HepG2 (cell line): ENCODE results near the gene ANKS1B. TPM values are rescaled to one million over a fixed set of nuclear protein-coding genes. Genes with fewer than 3 reads are reported as not detected.

ENCODE experiments used
- HBP1 ChIP-seq: IDR thresholded peaks from 2 replicates; pipeline ENCODE4 v1.6.1; 2016; ENCODE audit warnings: low read depth, control low read depth
- IRF2 ChIP-seq: IDR thresholded peaks from 2 replicates; pipeline ENCODE4 v1.6.1; 2018; ENCODE audit warnings: missing genetic modification reagents, missing compliant biosample characterization
- MTF2 ChIP-seq: sonication (generic); formaldehyde crosslinking; IDR thresholded peaks from 2 replicates; pipeline ENCODE4 v1.5.0; 2020; ENCODE audit warnings: missing genetic modification reagents, borderline replicate concordance
- POLR2G ChIP-seq: fragments of 200-400 bp; formaldehyde crosslinking; IDR thresholded peaks from 2 replicates; pipeline ENCODE4 v1.6.1; 2018; ENCODE audit warnings: mild to moderate bottlenecking, low read depth, low read length, moderate library complexity
- ZNF3 ChIP-seq: IDR thresholded peaks from 2 replicates; pipeline ENCODE4 v1.7.0; 2017; ENCODE audit warnings: inconsistent platforms
- ZNF367 ChIP-seq: sonication (generic); formaldehyde crosslinking; IDR thresholded peaks from 2 replicates; pipeline ENCODE4 v1.4.0; 2020; ENCODE audit warnings: missing genetic modification reagents, borderline replicate concordance
- ZNF609 ChIP-seq: sonication (generic); formaldehyde crosslinking; IDR thresholded peaks from 2 replicates; pipeline ENCODE4 v1.4.0; 2020; ENCODE audit warnings: mild to moderate bottlenecking, missing genetic modification reagents, borderline replicate concordance
- polyA plus RNA-seq, 8 experiments: library from polyadenylated mRNA; depleted of rRNA in 3 of 8; stranded (reverse) in 7 of 8; unstranded in 1 of 8; fragments of >200 nt; fragmentation: Illumina TruSeq in 4 of 8; extraction: Trizol in 4 of 8; gene quantifications; 2 replicates each; pipeline versions ENCODE4 v1.2.1 to v1.2.3, GENCODE V29; 2011 to 2016; ENCODE audit warnings: low read depth in 4 of 8, missing spikeins in 1 of 8, mixed read lengths in 1 of 8; ENCODE audit not compliant: insufficient read depth in 1 of 8
- total RNA-seq, 5 experiments: library from RNA; depleted of rRNA; stranded (reverse); fragments of >200 nt; fragmentation: Illumina TruSeq; extraction: Trizol; gene quantifications; 2 replicates each; pipeline ENCODE4 v1.2.3, GENCODE V29; 2016; ENCODE audit warnings: low read depth in 1 of 5
- TF ChIP-seq, protein P1 (sequence below): sonication (generic); formaldehyde crosslinking; IDR thresholded peaks from 2 replicates; pipeline ENCODE4 v1.4.0; 2020; ENCODE audit warnings: mild to moderate bottlenecking, missing genetic modification reagents
- TF ChIP-seq, protein P2 (sequence below): sonication (generic); formaldehyde crosslinking; IDR thresholded peaks from 2 replicates; pipeline ENCODE4 v1.4.0; 2020; ENCODE audit warnings: mild to moderate bottlenecking, missing genetic modification reagents

The ANKS1B gene
- total and polyA plus RNA-seq, 2 of the 13 experiments (the other 11 are each of a cell fraction or from before 2014, with no cell fraction given), result 0.15 TPM; not detected in 1

DNA sequence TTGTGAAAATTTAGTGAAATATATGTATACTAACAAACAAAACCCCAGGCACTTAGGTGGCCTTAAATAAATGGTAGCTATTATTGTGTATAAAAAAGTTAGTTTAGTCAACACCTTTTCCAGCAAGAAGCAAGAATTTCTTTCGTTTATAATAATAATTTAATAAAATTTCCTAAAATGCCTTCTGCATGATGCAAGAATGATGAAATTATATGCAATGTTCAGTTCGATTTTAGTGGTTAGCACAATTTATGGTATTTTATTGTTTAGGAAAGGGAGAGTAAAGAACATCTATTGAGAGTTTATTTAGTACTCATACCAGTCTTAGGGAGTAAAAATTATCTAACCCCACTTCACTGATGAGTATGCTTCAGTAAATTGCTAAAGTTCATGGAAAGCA is 1048.9 kb downstream of the ANKS1B start (continued):
- TF ChIP-seq HBP1 (no peak), IRF2 (CRISPR knock-in tag) (no peak), ZNF3 (CRISPR knock-in tag) (no peak), MTF2 (no peak), ZNF367 (CRISPR knock-in tag) (no peak), ZNF609 (CRISPR knock-in tag) (no peak), POLR2G (no peak)
- TF ChIP-seq, protein P1, sequence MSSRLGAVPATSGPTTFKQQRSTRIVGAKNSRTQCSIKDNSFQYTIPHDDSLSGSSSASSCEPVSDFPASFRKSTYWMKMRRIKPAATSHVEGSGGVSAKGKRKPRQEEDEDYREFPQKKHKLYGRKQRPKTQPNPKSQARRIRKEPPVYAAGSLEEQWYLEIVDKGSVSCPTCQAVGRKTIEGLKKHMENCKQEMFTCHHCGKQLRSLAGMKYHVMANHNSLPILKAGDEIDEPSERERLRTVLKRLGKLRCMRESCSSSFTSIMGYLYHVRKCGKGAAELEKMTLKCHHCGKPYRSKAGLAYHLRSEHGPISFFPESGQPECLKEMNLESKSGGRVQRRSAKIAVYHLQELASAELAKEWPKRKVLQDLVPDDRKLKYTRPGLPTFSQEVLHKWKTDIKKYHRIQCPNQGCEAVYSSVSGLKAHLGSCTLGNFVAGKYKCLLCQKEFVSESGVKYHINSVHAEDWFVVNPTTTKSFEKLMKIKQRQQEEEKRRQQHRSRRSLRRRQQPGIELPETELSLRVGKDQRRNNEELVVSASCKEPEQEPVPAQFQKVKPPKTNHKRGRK (CRISPR knock-in tag), result no peak
- TF ChIP-seq, protein P2, sequence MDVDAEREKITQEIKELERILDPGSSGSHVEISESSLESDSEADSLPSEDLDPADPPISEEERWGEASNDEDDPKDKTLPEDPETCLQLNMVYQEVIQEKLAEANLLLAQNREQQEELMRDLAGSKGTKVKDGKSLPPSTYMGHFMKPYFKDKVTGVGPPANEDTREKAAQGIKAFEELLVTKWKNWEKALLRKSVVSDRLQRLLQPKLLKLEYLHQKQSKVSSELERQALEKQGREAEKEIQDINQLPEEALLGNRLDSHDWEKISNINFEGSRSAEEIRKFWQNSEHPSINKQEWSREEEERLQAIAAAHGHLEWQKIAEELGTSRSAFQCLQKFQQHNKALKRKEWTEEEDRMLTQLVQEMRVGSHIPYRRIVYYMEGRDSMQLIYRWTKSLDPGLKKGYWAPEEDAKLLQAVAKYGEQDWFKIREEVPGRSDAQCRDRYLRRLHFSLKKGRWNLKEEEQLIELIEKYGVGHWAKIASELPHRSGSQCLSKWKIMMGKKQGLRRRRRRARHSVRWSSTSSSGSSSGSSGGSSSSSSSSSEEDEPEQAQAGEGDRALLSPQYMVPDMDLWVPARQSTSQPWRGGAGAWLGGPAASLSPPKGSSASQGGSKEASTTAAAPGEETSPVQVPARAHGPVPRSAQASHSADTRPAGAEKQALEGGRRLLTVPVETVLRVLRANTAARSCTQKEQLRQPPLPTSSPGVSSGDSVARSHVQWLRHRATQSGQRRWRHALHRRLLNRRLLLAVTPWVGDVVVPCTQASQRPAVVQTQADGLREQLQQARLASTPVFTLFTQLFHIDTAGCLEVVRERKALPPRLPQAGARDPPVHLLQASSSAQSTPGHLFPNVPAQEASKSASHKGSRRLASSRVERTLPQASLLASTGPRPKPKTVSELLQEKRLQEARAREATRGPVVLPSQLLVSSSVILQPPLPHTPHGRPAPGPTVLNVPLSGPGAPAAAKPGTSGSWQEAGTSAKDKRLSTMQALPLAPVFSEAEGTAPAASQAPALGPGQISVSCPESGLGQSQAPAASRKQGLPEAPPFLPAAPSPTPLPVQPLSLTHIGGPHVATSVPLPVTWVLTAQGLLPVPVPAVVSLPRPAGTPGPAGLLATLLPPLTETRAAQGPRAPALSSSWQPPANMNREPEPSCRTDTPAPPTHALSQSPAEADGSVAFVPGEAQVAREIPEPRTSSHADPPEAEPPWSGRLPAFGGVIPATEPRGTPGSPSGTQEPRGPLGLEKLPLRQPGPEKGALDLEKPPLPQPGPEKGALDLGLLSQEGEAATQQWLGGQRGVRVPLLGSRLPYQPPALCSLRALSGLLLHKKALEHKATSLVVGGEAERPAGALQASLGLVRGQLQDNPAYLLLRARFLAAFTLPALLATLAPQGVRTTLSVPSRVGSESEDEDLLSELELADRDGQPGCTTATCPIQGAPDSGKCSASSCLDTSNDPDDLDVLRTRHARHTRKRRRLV (CRISPR knock-in tag), result no peak
